ENCODE results near the gene TMEM45A.
"Not testable (repeated sequence)": the region's sequence is repeated elsewhere in the genome, so short reads cannot be mapped to it uniquely, and the experiment has no call there.

TMEM45A gene

GRCh38 chr3:100492059-100493006, at the start of gene TMEM45A:
TSS of gene TMEM45A (plus strand) at chr3:100492619. CDS start at chr3:100555212, 62,593 bp downstream.
- peak; percentile 92 for DNase-seq

- no peak for DNase-seq
These were observed 48.7 kb upstream of the TMEM45A start for GRCh38 chr3:100443690-100444089.

- not testable (repeated sequence) for DNase-seq
These were observed 45.4 kb upstream of the TMEM45A start for GRCh38 chr3:100447067-100447466.

- DNase-seq: no peak
These were observed 44.3 kb upstream of the TMEM45A start for GRCh38 chr3:100448079-100448478.

GRCh38 chr3:100449214-100449613, 43.2 kb upstream of the TMEM45A start:
- DNase-seq: no peak

- no peak for DNase-seq
These were observed 37.7 kb upstream of the TMEM45A start for GRCh38 chr3:100454677-100455076.

- no peak for DNase-seq
These were observed 36.4 kb upstream of the TMEM45A start for GRCh38 chr3:100455841-100456550.

GRCh38 chr3:100456745-100457144, 35.7 kb upstream of the TMEM45A start:
- no peak for DNase-seq

- no peak for DNase-seq
These were observed 34.6 kb upstream of the TMEM45A start for GRCh38 chr3:100457811-100458210.

- no peak for DNase-seq
These were observed 33.6 kb upstream of the TMEM45A start for GRCh38 chr3:100458814-100459213.

GRCh38 chr3:100463002-100463401, 29.4 kb upstream of the TMEM45A start:
- no peak for DNase-seq

GRCh38 chr3:100463646-100464155, 28.7 kb upstream of the TMEM45A start:
- no peak for DNase-seq

- DNase-seq: no peak
These were observed 26.3 kb upstream of the TMEM45A start for GRCh38 chr3:100465892-100466777.

GRCh38 chr3:100467133-100467532, 25.3 kb upstream of the TMEM45A start:
- no peak for DNase-seq

- no peak for DNase-seq
These were observed 23.7 kb upstream of the TMEM45A start for GRCh38 chr3:100468676-100469075.

GRCh38 chr3:100470951-100471350, 21.5 kb upstream of the TMEM45A start:
- DNase-seq: no peak

GRCh38 chr3:100471444-100471843, 21.0 kb upstream of the TMEM45A start:
- no peak for DNase-seq

GRCh38 chr3:100477851-100478360, 14.5 kb upstream of the TMEM45A start:
- DNase-seq: not testable (repeated sequence)

- DNase-seq: not testable (repeated sequence)
These were observed 13.9 kb upstream of the TMEM45A start for GRCh38 chr3:100478521-100478920.

- DNase-seq: no peak
These were observed 12.3 kb upstream of the TMEM45A start for GRCh38 chr3:100480081-100480480.

- no peak for DNase-seq
These were observed 10.2 kb upstream of the TMEM45A start for GRCh38 chr3:100482176-100482575.

GRCh38 chr3:100483529-100483928, 8.9 kb upstream of the TMEM45A start:
- no peak for DNase-seq

Data from activated CD8-positive, alpha-beta memory T cell treated with anti-CD3 and anti-CD28 coated beads, Interleukin-2, amount 50 U/mL, for 48 hours (primary cell).